HL-60 (cell line): Measurements from ENCODE around the gene IGSF9B.

ENCODE experiments used
- CTCF ChIP-seq: IDR thresholded peaks from one replicate; pipeline ENCODE4 v1.5.1; 2011; ENCODE audit warnings: low read length, control low read depth, inconsistent platforms; ENCODE audit not compliant: insufficient read depth
- GABPA ChIP-seq: IDR thresholded peaks from 2 replicates; pipeline ENCODE4 v1.6.1; 2012; ENCODE audit warnings: low read depth
- POLR2AphosphoS5 ChIP-seq: IDR thresholded peaks from 2 replicates; pipeline ENCODE4 v1.6.1; 2012; ENCODE audit warnings: low read depth
- TF ChIP-seq, protein P1 (sequence below): IDR thresholded peaks from 2 replicates; pipeline ENCODE4 v1.6.1; 2012; ENCODE audit warnings: low read depth; ENCODE audit not compliant: insufficient replicate concordance

GRCh38 chr11:133903875-133904817 lies 52.6 kb downstream of the IGSF9B start:
- TF ChIP-seq GABPA (no peak), CTCF (no peak), POLR2AphosphoS5 (no peak)
- TF ChIP-seq, protein P1, sequence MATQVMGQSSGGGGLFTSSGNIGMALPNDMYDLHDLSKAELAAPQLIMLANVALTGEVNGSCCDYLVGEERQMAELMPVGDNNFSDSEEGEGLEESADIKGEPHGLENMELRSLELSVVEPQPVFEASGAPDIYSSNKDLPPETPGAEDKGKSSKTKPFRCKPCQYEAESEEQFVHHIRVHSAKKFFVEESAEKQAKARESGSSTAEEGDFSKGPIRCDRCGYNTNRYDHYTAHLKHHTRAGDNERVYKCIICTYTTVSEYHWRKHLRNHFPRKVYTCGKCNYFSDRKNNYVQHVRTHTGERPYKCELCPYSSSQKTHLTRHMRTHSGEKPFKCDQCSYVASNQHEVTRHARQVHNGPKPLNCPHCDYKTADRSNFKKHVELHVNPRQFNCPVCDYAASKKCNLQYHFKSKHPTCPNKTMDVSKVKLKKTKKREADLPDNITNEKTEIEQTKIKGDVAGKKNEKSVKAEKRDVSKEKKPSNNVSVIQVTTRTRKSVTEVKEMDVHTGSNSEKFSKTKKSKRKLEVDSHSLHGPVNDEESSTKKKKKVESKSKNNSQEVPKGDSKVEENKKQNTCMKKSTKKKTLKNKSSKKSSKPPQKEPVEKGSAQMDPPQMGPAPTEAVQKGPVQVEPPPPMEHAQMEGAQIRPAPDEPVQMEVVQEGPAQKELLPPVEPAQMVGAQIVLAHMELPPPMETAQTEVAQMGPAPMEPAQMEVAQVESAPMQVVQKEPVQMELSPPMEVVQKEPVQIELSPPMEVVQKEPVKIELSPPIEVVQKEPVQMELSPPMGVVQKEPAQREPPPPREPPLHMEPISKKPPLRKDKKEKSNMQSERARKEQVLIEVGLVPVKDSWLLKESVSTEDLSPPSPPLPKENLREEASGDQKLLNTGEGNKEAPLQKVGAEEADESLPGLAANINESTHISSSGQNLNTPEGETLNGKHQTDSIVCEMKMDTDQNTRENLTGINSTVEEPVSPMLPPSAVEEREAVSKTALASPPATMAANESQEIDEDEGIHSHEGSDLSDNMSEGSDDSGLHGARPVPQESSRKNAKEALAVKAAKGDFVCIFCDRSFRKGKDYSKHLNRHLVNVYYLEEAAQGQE: no peak
